HCT116 (cell line): ENCODE measurements around the gene CABYR.

ENCODE experiments used
- ATF3 ChIP-seq: IDR thresholded peaks from 2 replicates; pipeline ENCODE4 v1.6.1; 2012
- CTCF ChIP-seq, 3 experiments: fragments of 200-600 bp in 1 of 3; sonication (generic) in 1 of 3; IDR thresholded peaks in 2 of 3; conservative IDR thresholded peaks in 1 of 3; 2 replicates each; pipeline ENCODE4 v1.5.1; 2012 to 2017; ENCODE audit warnings: low read depth in 2 of 3, low read length in 2 of 3, antibody characterized with exemption in 1 of 3, borderline replicate concordance in 1 of 3, control low read depth in 1 of 3, mild to moderate bottlenecking in 1 of 3, mixed read lengths in 1 of 3, mixed run types in 1 of 3, moderate library complexity in 1 of 3; ENCODE audit not compliant: insufficient read depth in 1 of 3
- EGR1 ChIP-seq: IDR thresholded peaks from 2 replicates; pipeline ENCODE4 v1.6.1; 2012; ENCODE audit warnings: low read depth
- ELF1 ChIP-seq: IDR thresholded peaks from 2 replicates; pipeline ENCODE4 v1.6.1; 2012; ENCODE audit warnings: low read depth, borderline replicate concordance
- EZH2 ChIP-seq: fragments of 200-600 bp; sonication (generic); IDR thresholded peaks from 2 replicates; pipeline ENCODE4 v1.6.1; 2017; ENCODE audit warnings: antibody characterized with exemption, mixed run types
- FOSL1 ChIP-seq: IDR thresholded peaks from 2 replicates; pipeline ENCODE4 v1.6.1; 2012; ENCODE audit warnings: low read depth
- POLR2A ChIP-seq: IDR thresholded peaks from 2 replicates; pipeline ENCODE4 v1.7.0; 2011; ENCODE audit warnings: borderline replicate concordance; ENCODE audit not compliant: insufficient read depth, insufficient read length; ENCODE audit errors: extremely low read depth
- POLR2AphosphoS5 ChIP-seq: IDR thresholded peaks from 2 replicates; pipeline ENCODE4 v1.6.1; 2011; ENCODE audit warnings: mild to moderate bottlenecking, low read depth, low read length, moderate library complexity
- REST ChIP-seq: IDR thresholded peaks from 2 replicates; pipeline ENCODE4 v1.6.1; 2012; ENCODE audit warnings: low read depth
- YY1 ChIP-seq: IDR thresholded peaks from 2 replicates; pipeline ENCODE4 v1.6.1; 2011; ENCODE audit warnings: low read length, low read depth, moderate library complexity, mild to moderate bottlenecking; ENCODE audit not compliant: insufficient replicate concordance; ENCODE audit errors: extremely low read depth
- ZNF274 ChIP-seq: fragments of 200-500 bp; sonication (Bioruptor generic); IDR thresholded peaks from 2 replicates; pipeline ENCODE4 v1.6.1; 2014; ENCODE audit warnings: mild to moderate bottlenecking, low read depth, low read length, inconsistent platforms

GRCh38 chr18:24089076-24089475, 49.8 kb upstream of the CABYR start:
- no peak for TF ChIP-seq FOSL1
- no peak for TF ChIP-seq ATF3
- no peak for TF ChIP-seq EZH2
- TF ChIP-seq ZNF274: no peak
- no peak for TF ChIP-seq YY1
- no peak for TF ChIP-seq CTCF (IDR thresholded peaks at IDR 0.05 in 2 of 3, conservative IDR thresholded peaks at IDR 0.05 in 1 of 3; ENCODE audit: borderline replicate concordance in 1 of 3, insufficient read depth in 1 of 3, low read depth in 2 of 3, low read length in 2 of 3)
- TF ChIP-seq POLR2A: no peak
- TF ChIP-seq REST: no peak
- no peak for TF ChIP-seq POLR2AphosphoS5
- no peak for TF ChIP-seq EGR1
- no peak for TF ChIP-seq ELF1
